Liver (tissue), 9 donors: ENCODE results near the gene RMRP. TPM values are rescaled to one million over a fixed set of nuclear protein-coding genes. Genes with fewer than 3 reads are reported as not detected.

Source experiments
- DNase-seq: peaks from one replicate; pipeline ENCODE4 v3.0.0-alpha.2; 2017; ENCODE audit warnings: low spot score
- H3K27ac ChIP-seq, 2 donors: one replicate each; pipeline ENCODE4 v1.7.0; 2013; ENCODE audit warnings: inconsistent platforms in 2 of 2, low read length in 2 of 2, control low read depth in 1 of 2, low read depth in 1 of 2, mild to moderate bottlenecking in 1 of 2
- H3K27me3 ChIP-seq, 4 donors: one replicate each; pipeline versions ENCODE4 v1.6.1 to v1.7.0; 2013; ENCODE audit warnings: low read length in 3 of 4, inconsistent platforms in 1 of 4, mild to moderate bottlenecking in 1 of 4, moderate library complexity in 1 of 4; ENCODE audit not compliant: control insufficient read depth in 4 of 4, insufficient read depth in 4 of 4
- H3K36me3 ChIP-seq, 4 donors: one replicate each; pipeline versions ENCODE4 v1.6.1 to v1.7.0; 2013; ENCODE audit warnings: low read length in 3 of 4, mild to moderate bottlenecking in 3 of 4, low read depth in 1 of 4, moderate library complexity in 1 of 4; ENCODE audit not compliant: control insufficient read depth in 4 of 4, insufficient read depth in 3 of 4
- H3K4me1 ChIP-seq, 4 donors: one replicate each; pipeline versions ENCODE4 v1.6.1 to v1.7.0; 2013; ENCODE audit warnings: low read length in 3 of 4, mild to moderate bottlenecking in 3 of 4, moderate library complexity in 1 of 4; ENCODE audit not compliant: control insufficient read depth in 4 of 4, insufficient read depth in 4 of 4
- H3K4me3 ChIP-seq, 3 donors: one replicate each; pipeline versions ENCODE4 v1.6.1 to v1.7.0; 2013; ENCODE audit warnings: low read length in 3 of 3, control low read depth in 1 of 3, low read depth in 1 of 3, mild to moderate bottlenecking in 1 of 3
- H3K9ac ChIP-seq, 2 donors: one replicate each; pipeline ENCODE4 v1.7.0; 2013; ENCODE audit warnings: low read length in 2 of 2, mild to moderate bottlenecking in 2 of 2, moderate library complexity in 2 of 2, control low read depth in 1 of 2, low read depth in 1 of 2
- H3K9me3 ChIP-seq, 4 donors: one replicate each; pipeline versions ENCODE4 v1.6.1 to v1.7.0; 2013; ENCODE audit warnings: low read length in 3 of 4; ENCODE audit not compliant: control insufficient read depth in 4 of 4
- EGR1 ChIP-seq, 2 donors: IDR thresholded peaks; 2 replicates each; pipeline ENCODE4 v1.6.1; 2016 to 2018; ENCODE audit warnings: antibody characterized with exemption in 2 of 2, low read depth in 2 of 2
- FOXA1 ChIP-seq: IDR thresholded peaks from 2 replicates; pipeline ENCODE4 v1.6.1; 2016; ENCODE audit warnings: antibody characterized with exemption
- FOXA2 ChIP-seq: IDR thresholded peaks from 2 replicates; pipeline ENCODE4 v1.6.1; 2016; ENCODE audit warnings: antibody characterized with exemption
- HNF4A ChIP-seq, 2 donors: conservative IDR thresholded peaks; 2 replicates each; pipeline ENCODE4 v1.6.1; 2016; ENCODE audit warnings: antibody characterized with exemption in 2 of 2, mild to moderate bottlenecking in 2 of 2
- HNF4G ChIP-seq: IDR thresholded peaks from 2 replicates; pipeline ENCODE4 v1.6.1; 2016; ENCODE audit warnings: antibody characterized with exemption
- JUND ChIP-seq, 2 donors: IDR thresholded peaks; 2 replicates each; pipeline ENCODE4 v1.6.1; 2016; ENCODE audit warnings: antibody characterized with exemption in 2 of 2
- RXRA ChIP-seq, 2 donors: IDR thresholded peaks; 2 replicates each; pipeline ENCODE4 v1.6.1; 2017 to 2018; ENCODE audit warnings: antibody characterized with exemption in 2 of 2, mild to moderate bottlenecking in 1 of 2
- SP1 ChIP-seq: IDR thresholded peaks from 2 replicates; pipeline ENCODE4 v1.6.1; 2018; ENCODE audit warnings: antibody characterized with exemption, mild to moderate bottlenecking
- YY1 ChIP-seq: IDR thresholded peaks from 2 replicates; pipeline ENCODE4 v1.6.1; 2016; ENCODE audit warnings: antibody characterized with exemption, mild to moderate bottlenecking
- WGBS: extraction: QIAGEN DNeasy Blood & Tissue Kit; methylation state at CpG from one replicate; pipeline ENCODE4 v1.1.7; 2013; 5-methylcytosine and 5-hydroxymethylcytosine counted together
- polyA plus RNA-seq, 2 donors: library from polyadenylated mRNA; stranded (reverse) in 1 of 2; unstranded in 1 of 2; fragments of 200-250 nt in 1 of 2; fragments of >200 nt in 1 of 2; fragmentation: Nextera tagmentation in 1 of 2; extraction: Ambion mirVana in 1 of 2; gene quantifications; one replicate each; pipeline versions ENCODE4 v1.2.1 to v1.2.3, GENCODE V29; 2013 to 2015
- total RNA-seq, 2 donors: library from RNA; depleted of rRNA; stranded (reverse); fragments of >200 nt; gene quantifications; one replicate each; pipeline ENCODE4 v1.2.3, GENCODE V29; 2014
- TF ChIP-seq, protein P1 (sequence below): IDR thresholded peaks from 2 replicates; pipeline ENCODE4 v1.6.1; 2016; ENCODE audit warnings: antibody characterized with exemption
- donor health status: healthy.
- donor health status: healthy.
- donor health status: healthy.
- donor health status: healthy.
- donor health status: healthy.

Gene RMRP
- total and polyA plus RNA-seq, 4 donors, result 5.3 to 67,037 (median 2,677) TPM

DNA sequence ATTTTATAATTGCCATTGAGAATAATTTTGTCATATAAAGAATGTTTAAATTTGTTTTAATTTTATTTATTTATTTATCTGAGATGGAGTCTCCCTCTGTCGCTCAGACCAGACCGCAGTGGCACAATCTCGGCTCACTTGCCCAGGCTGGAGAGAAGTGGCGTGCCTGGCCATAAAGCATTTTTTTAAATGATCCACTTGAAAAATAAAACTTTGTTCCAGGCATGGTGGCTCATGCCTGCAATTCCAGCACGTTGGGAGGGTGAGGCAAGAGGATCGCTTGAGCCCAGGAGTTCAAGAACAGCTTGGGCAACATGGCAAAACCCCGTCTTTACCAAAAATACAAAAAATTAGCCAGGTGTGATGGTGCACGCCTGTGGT is 5.0 kb downstream of the RMRP start:
- TF ChIP-seq HNF4G (no peak), JUND (IDR thresholded peaks at IDR 0.05) (peak in 1 of 2 donors; percentile 2)
- 86% methylated on average over 8 of the region's 8 CpGs for WGBS
- no peak overlapping the region for H3K27ac ChIP-seq
- no peak for DNase-seq
- H3K36me3 ChIP-seq, result no peaks in the 10 kb centered on the region
- H3K27me3 ChIP-seq, result no peaks in the 10 kb centered on the region
- H3K9ac ChIP-seq, result no peak overlapping the region
- H3K4me1 ChIP-seq, result peaks cover 0 to 7% (median 1%) of the 10 kb centered on the region in 4 donors
- no peaks in the 10 kb centered on the region for H3K9me3 ChIP-seq
- H3K4me3 ChIP-seq, result no peak overlapping the region

DNA sequence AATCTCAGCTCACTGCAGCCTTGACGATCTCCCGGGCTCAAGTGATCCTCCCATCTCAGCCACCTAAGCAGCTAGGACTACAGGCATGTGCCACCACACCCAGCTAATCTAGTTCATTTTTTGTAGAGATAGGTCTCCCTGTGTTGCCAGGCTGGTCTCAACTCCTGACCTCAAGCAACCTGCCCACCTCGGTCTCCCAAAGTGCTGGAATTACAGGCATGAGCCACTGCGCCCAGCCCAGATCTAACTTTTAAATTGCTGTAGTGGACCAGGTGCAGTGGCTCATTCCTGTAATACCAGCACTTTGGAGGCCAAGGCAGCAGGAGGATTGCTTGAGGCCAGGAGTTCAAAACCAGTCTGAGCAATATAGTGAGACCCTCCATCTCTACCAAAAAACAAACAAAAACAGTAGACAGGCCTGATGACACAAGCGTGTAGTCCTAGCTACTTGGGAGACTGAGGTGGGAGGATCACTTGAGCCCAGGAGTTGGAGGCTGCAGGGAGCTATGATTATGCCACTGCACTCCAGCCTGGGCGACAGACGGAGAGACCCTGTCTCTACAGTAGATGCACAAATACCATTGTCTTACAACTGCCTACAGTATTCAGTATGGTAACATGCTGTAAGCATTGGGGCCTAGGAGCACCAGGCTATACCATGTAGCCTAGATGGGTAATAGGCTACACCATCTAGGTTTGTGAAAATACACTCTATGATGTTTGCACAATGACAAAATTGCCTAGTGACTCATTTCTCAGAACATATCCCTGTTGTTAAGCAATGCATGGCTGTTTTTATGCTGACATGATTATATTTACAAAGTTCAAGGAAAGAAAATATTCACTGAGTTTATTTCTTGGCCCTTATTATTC is 5.6 kb downstream of the RMRP start:
- H3K27ac ChIP-seq, result peak overlapping the region in 1 of 2 donors; percentile 12
- H3K9me3 ChIP-seq, result no peaks in the 10 kb centered on the region
- H3K9ac ChIP-seq, result no peak overlapping the region
- H3K27me3 ChIP-seq, result no peaks in the 10 kb centered on the region
- TF ChIP-seq RXRA (IDR thresholded peaks at IDR 0.05) (peak in 1 of 2 donors; percentile 44), YY1 (peak; percentile 43), SP1 (peak; percentile 9), FOXA2 (peak; percentile 55), JUND (IDR thresholded peaks at IDR 0.05) (peak; percentile 78 to 87), HNF4A (conservative IDR thresholded peaks at IDR 0.05) (peak in 1 of 2 donors; percentile 50), EGR1 (IDR thresholded peaks at IDR 0.05; ENCODE audit: low read depth in 2 of 2) (no peak)
- TF ChIP-seq, protein P1, sequence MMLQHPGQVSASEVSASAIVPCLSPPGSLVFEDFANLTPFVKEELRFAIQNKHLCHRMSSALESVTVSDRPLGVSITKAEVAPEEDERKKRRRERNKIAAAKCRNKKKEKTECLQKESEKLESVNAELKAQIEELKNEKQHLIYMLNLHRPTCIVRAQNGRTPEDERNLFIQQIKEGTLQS, result no peak
- no peak overlapping the region for H3K4me3 ChIP-seq
- 84% methylated on average over 7 of the region's 7 CpGs for WGBS
- H3K4me1 ChIP-seq, result peaks cover 0 to 5% (median 1%) of the 10 kb centered on the region in 4 donors
- no peak for DNase-seq
- no peaks in the 10 kb centered on the region for H3K36me3 ChIP-seq

- Histone ChIP-seq H3K9me3 (no peaks in the 10 kb centered on the region), H3K4me3 (no peak within 1 kb of the TSS), H3K9ac (no peak within 1 kb of the TSS), H3K27me3 (no peaks in the 10 kb centered on the region), H3K36me3 (no peaks in the 10 kb centered on the region), H3K27ac (peak within 1 kb of the TSS in 1 of 2 donors; percentile 42), H3K4me1 (peaks cover 0 to 8% (median 4%) of the 10 kb centered on the region in 4 donors)
- 67% methylated on average over 22 of the region's 22 CpGs for WGBS
- no peak for DNase-seq
- no peak for TF ChIP-seq FOXA1
Measured at GRCh38 chr9:35650341-35651158, 7.3 kb downstream of the RMRP start, which contains the start of gene SIT1. SIT1 (minus strand) TSS chr9:35650931; CDS start chr9:35650853, 78 bp downstream.
